ENCODE data around the gene HINT3. TPM values are rescaled to one million over a fixed set of nuclear protein-coding genes. Genes with fewer than 3 reads are reported as not detected.

Gene HINT3
- total and polyA plus RNA-seq, 2 of the 13 experiments (the other 11 are each of a cell fraction or from before 2014, with no cell fraction given): 3.1 to 22.8 TPM

DNA sequence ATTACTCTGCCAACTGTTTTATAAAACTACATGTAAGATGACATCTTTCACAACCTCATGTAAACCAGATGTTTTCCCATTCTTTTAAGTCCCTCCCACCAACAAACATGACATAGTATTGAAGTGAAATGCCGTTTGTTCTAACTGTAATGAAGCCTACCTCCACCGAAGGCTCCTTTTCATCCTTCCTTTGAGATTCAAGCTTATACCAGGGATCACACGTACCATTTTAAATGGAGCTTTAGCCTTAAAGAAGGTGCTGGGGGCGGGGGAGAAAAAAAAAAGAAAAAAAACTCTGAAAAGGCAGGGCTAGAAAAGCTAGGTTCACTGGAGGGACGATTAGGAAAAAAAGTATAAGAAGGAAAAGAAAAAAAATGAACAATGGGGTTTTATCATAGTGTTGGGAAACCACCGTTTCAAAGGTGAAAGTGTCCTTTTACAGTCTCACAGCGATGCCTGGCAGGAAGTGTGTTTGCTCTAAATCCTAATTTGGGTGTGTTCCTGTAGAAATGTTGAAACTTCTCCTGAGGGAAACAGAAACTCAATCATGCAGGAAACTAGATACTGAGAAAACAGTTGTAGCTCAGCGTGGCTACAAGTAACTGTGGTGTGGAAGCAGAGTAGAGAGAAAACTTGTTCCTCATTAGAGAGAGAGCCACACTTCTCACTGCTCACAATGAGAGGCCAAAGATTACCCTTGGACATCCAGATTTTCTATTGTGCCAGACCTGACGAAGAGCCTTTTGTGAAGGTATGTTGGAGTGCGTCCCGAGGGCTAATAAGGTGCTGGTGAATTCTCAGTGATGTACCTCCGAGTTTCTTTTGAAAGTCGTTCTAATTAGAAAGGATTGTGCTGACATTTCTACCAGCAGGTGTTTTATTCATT lies 37.6 kb upstream of the HINT3 start (continued):
- TF ChIP-seq, protein P1, sequence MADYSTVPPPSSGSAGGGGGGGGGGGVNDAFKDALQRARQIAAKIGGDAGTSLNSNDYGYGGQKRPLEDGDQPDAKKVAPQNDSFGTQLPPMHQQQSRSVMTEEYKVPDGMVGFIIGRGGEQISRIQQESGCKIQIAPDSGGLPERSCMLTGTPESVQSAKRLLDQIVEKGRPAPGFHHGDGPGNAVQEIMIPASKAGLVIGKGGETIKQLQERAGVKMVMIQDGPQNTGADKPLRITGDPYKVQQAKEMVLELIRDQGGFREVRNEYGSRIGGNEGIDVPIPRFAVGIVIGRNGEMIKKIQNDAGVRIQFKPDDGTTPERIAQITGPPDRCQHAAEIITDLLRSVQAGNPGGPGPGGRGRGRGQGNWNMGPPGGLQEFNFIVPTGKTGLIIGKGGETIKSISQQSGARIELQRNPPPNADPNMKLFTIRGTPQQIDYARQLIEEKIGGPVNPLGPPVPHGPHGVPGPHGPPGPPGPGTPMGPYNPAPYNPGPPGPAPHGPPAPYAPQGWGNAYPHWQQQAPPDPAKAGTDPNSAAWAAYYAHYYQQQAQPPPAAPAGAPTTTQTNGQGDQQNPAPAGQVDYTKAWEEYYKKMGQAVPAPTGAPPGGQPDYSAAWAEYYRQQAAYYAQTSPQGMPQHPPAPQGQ (CRISPR knock-in tag; IDR thresholded peaks at IDR 0.05; ENCODE audit: borderline replicate concordance): no peak
- TF ChIP-seq ASH2L (IDR thresholded peaks at IDR 0.05; ENCODE audit: insufficient read length, low read depth, low read length) (peak; percentile 91), ZFP36L1 (CRISPR knock-in tag; IDR thresholded peaks at IDR 0.05) (no peak), ZNF773 (CRISPR knock-in tag; IDR thresholded peaks at IDR 0.05; ENCODE audit: borderline replicate concordance) (no peak), YY1 (IDR thresholded peaks at IDR 0.05; ENCODE audit: insufficient read depth, insufficient replicate concordance, low read depth, low read length) (no peak), JUNB (CRISPR knock-in tag; IDR thresholded peaks at IDR 0.05; ENCODE audit: borderline replicate concordance) (no peak; the same call in 1 of the 2 replicates), XBP1 (CRISPR knock-in tag; IDR thresholded peaks at IDR 0.05) (no peak), RBFOX2 (IDR thresholded peaks at IDR 0.05; ENCODE audit: low read depth, low read length) (peak; percentile 60; the same call in 1 of the 2 replicates), HOXA7 (CRISPR knock-in tag; IDR thresholded peaks at IDR 0.05) (no peak), ZNF354B (CRISPR knock-in tag; IDR thresholded peaks at IDR 0.05) (no peak), PPARG (CRISPR knock-in tag; conservative IDR thresholded peaks at IDR 0.05) (peak; percentile 83)
- TF ChIP-seq, protein P2, sequence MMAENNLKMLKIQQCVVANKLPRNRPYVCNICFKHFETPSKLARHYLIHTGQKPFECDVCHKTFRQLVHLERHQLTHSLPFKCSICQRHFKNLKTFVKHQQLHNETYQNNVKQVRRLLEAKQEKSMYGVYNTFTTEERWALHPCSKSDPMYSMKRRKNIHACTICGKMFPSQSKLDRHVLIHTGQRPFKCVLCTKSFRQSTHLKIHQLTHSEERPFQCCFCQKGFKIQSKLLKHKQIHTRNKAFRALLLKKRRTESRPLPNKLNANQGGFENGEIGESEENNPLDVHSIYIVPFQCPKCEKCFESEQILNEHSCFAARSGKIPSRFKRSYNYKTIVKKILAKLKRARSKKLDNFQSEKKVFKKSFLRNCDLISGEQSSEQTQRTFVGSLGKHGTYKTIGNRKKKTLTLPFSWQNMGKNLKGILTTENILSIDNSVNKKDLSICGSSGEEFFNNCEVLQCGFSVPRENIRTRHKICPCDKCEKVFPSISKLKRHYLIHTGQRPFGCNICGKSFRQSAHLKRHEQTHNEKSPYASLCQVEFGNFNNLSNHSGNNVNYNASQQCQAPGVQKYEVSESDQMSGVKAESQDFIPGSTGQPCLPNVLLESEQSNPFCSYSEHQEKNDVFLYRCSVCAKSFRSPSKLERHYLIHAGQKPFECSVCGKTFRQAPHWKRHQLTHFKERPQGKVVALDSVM (CRISPR knock-in tag; IDR thresholded peaks at IDR 0.05): no peak
- TF ChIP-seq, protein P3, sequence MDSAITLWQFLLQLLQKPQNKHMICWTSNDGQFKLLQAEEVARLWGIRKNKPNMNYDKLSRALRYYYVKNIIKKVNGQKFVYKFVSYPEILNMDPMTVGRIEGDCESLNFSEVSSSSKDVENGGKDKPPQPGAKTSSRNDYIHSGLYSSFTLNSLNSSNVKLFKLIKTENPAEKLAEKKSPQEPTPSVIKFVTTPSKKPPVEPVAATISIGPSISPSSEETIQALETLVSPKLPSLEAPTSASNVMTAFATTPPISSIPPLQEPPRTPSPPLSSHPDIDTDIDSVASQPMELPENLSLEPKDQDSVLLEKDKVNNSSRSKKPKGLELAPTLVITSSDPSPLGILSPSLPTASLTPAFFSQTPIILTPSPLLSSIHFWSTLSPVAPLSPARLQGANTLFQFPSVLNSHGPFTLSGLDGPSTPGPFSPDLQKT (CRISPR knock-in tag; IDR thresholded peaks at IDR 0.05; ENCODE audit: borderline replicate concordance): peak; percentile 89; the same call in 1 of the 2 replicates
- TF ChIP-seq, protein P4, sequence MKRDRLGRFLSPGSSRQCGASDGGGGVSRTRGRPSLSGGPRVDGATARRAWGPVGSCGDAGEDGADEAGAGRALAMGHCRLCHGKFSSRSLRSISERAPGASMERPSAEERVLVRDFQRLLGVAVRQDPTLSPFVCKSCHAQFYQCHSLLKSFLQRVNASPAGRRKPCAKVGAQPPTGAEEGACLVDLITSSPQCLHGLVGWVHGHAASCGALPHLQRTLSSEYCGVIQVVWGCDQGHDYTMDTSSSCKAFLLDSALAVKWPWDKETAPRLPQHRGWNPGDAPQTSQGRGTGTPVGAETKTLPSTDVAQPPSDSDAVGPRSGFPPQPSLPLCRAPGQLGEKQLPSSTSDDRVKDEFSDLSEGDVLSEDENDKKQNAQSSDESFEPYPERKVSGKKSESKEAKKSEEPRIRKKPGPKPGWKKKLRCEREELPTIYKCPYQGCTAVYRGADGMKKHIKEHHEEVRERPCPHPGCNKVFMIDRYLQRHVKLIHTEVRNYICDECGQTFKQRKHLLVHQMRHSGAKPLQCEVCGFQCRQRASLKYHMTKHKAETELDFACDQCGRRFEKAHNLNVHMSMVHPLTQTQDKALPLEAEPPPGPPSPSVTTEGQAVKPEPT (CRISPR knock-in tag; IDR thresholded peaks at IDR 0.05; ENCODE audit: low read depth): no peak
- TF ChIP-seq, protein P5, sequence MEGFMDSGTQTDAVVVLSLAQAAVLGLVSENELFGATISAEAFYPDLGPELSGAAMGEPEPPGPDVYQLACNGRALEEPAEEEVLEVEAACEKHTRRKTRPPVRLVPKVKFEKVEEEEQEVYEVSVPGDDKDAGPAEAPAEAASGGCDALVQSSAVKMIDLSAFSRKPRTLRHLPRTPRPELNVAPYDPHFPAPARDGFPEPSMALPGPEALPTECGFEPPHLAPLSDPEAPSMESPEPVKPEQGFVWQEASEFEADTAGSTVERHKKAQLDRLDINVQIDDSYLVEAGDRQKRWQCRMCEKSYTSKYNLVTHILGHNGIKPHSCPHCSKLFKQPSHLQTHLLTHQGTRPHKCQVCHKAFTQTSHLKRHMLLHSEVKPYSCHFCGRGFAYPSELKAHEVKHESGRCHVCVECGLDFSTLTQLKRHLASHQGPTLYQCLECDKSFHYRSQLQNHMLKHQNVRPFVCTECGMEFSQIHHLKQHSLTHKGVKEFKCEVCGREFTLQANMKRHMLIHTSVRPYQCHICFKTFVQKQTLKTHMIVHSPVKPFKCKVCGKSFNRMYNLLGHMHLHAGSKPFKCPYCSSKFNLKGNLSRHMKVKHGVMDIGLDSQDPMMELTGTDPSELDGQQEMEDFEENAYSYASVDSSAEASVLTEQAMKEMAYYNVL (CRISPR knock-in tag; IDR thresholded peaks at IDR 0.05; ENCODE audit: borderline replicate concordance): peak; percentile 98
